T-helper 2 cell treated with Interferon-gamma antibody and Interleukin-4, amounts not matched to agents 5 μg/mL and 100 μg/mL, for 36 hours (primary cell): Measurements from ENCODE around the gene RYK.
"Not testable (repeated sequence)": the region's sequence is repeated elsewhere in the genome, so short reads cannot be mapped to it uniquely, and the experiment has no call there.

Experiments
- DNase-seq: peaks from one replicate; pipeline ENCODE4 v3.0.0; 2021; ENCODE audit warnings: low spot score
- H3K27ac Mint-ChIP-seq: one replicate; pipeline ENCODE4 v1.8.0; 2021; ENCODE audit warnings: mild to moderate bottlenecking, mixed read lengths
- H3K27me3 Mint-ChIP-seq: one replicate; pipeline ENCODE4 v1.8.0; 2021; ENCODE audit warnings: low read depth, mixed read lengths
- H3K36me3 Mint-ChIP-seq: one replicate; pipeline ENCODE4 v1.8.0; 2021; ENCODE audit warnings: low read depth, mixed read lengths
- H3K4me1 Mint-ChIP-seq: one replicate; pipeline ENCODE4 v1.8.0; 2021; ENCODE audit warnings: low read depth, mixed read lengths
- H3K4me3 Mint-ChIP-seq: one replicate; pipeline ENCODE4 v1.8.0; 2022; ENCODE audit warnings: mild to moderate bottlenecking, moderate library complexity, mixed read lengths
- H3K9me3 Mint-ChIP-seq: one replicate; pipeline ENCODE4 v1.8.0; 2021; ENCODE audit warnings: mixed read lengths

The RYK gene

GRCh38 chr3:134216851-134217250 lies 33.8 kb downstream of the RYK start:
- no peak overlapping the region for H3K27ac Mint-ChIP-seq
- H3K9me3 Mint-ChIP-seq: no peaks in the 10 kb centered on the region

GRCh38 chr3:134216191-134216764 lies 34.4 kb downstream of the RYK start:
- Mint-ChIP-seq H3K27me3 (peaks cover 2% of the 10 kb centered on the region), H3K27ac (no peak overlapping the region), H3K4me1 (peaks cover 6% of the 10 kb centered on the region), H3K9me3 (no peaks in the 10 kb centered on the region), H3K36me3 (no peaks in the 10 kb centered on the region), H3K4me3 (no peak overlapping the region)
- DNase-seq: no peak

More at GRCh38 chr3:134216851-134217250, 33.8 kb downstream of the RYK start:
- peaks cover 2% of the 10 kb centered on the region for H3K27me3 Mint-ChIP-seq
- no peak overlapping the region for H3K4me3 Mint-ChIP-seq
- DNase-seq: no peak
- no peaks in the 10 kb centered on the region for H3K36me3 Mint-ChIP-seq
- H3K4me1 Mint-ChIP-seq: peaks cover 6% of the 10 kb centered on the region

DNA sequence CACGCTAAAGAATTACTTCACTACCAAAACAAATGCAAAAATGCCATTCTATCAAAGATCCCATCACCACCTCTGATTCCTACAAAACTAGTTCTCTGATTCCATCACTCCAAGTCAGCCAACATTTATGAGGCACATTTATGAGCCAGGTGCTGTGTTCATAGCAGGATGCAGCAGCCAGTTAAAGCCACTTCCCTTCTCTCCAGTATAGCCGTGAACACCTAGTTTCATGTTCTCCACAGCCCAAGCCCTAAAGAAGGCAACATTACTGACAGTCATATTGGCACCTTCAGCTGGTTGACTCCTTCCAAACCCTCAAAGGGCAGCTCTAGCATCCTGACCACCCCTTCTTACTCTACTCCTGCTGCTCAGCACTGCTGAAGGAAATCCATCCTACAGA lies 36.4 kb downstream of the RYK start:
- no peak overlapping the region for H3K27ac Mint-ChIP-seq

GRCh38 chr3:134212967-134213665 lies 37.5 kb downstream of the RYK start:
- peak; percentile 69 for DNase-seq
- H3K9me3 Mint-ChIP-seq: no peaks in the 10 kb centered on the region
- no peak overlapping the region for H3K27ac Mint-ChIP-seq
- H3K36me3 Mint-ChIP-seq: no peaks in the 10 kb centered on the region
- H3K4me1 Mint-ChIP-seq: peaks cover 6% of the 10 kb centered on the region
- no peak overlapping the region for H3K4me3 Mint-ChIP-seq
- peaks cover 2% of the 10 kb centered on the region for H3K27me3 Mint-ChIP-seq

More for the DNA sequence above, 36.4 kb downstream of the RYK start:
- DNase-seq: no peak
- peaks cover 2% of the 10 kb centered on the region for H3K27me3 Mint-ChIP-seq
- H3K36me3 Mint-ChIP-seq: no peaks in the 10 kb centered on the region
- H3K9me3 Mint-ChIP-seq: no peaks in the 10 kb centered on the region
- no peak overlapping the region for H3K4me3 Mint-ChIP-seq
- peaks cover 6% of the 10 kb centered on the region for H3K4me1 Mint-ChIP-seq

DNA sequence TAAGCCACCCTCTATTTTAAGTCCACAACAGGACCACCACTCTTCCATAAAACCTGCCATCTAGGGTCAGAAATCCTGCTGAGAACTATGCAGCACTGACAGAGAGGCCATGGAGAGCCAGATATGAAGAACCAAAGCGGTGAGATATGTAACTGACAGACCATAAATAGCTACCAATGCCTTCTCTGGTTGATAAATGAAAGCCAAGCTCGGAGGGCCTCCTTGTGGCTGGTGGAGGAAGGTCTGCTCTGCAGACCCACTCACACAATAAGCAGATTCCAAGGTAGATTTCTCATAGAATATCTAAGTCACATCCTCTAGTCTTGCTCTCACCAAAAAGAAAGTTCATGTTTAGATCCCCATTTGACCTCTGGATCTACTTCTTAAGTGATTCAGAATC lies 38.9 kb downstream of the RYK start:
- Mint-ChIP-seq H3K27ac (no peak overlapping the region), H3K9me3 (no peaks in the 10 kb centered on the region), H3K27me3 (no peaks in the 10 kb centered on the region), H3K4me1 (peaks cover 6% of the 10 kb centered on the region), H3K4me3 (no peak overlapping the region), H3K36me3 (no peaks in the 10 kb centered on the region)
- no peak for DNase-seq

DNA sequence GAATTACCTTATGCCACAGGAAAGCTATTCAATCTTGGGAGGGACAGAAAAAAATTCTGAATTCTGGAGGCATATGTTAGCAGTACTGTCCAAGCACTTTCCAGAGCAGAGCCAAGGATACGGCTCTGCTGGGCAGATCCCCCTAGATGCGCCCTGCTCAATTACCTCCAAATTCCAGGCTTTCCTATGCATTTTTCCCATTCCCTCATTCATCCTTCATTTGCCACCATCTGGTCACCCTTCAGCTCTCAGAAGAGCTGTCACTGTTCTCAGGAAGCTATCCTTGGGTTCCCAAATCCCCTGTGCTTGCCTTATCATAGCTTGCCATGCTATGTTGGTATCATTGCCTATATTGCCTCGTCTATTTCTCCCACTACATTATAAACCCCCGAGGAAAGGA lies 45.2 kb downstream of the RYK start:
- no peak for DNase-seq
- Mint-ChIP-seq H3K9me3 (no peaks in the 10 kb centered on the region), H3K4me1 (no peaks in the 10 kb centered on the region), H3K27ac (no peak overlapping the region), H3K4me3 (no peak overlapping the region), H3K36me3 (no peaks in the 10 kb centered on the region), H3K27me3 (no peaks in the 10 kb centered on the region)

DNA sequence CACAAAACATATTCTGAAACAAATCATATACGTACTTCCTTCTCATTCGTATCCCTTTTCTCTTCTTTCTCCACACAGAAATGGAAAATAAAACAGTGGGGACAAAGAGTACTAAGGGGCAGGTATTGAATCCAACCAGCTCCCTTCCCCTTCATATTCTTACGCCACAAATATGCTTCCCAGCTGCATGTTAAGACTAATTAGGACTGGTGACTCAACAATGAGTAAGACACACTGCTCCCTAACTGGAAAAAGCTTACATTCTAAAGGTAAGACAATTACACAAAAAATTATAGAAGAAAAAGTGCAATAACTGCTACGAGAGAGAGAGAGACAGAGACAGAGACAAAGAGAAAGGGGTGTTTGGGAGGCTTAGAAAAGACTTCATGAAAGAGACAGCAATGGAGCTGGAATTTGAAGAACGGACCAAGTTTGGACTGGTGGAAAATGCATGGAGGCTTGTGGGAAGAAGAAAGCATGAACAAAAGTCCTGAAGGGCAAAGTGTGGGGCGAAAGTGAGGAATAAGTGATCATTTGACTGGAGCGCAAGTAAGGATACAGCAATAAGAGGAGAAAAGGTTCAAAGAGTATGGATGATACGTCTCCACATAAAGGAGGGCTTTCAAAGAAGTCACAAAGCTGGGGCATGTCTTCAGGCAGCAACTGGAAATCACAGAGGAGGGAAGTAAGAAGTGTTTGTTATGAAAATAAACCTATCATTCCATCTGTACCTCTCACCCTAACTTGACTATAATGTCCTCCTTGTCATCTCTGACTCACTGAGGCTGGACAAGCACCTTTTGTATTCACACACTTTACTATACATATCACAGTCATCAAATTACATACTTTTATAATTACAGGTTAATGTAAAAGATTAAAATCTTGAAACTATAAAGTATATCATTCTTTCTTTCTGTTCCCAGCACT lies 49.2 kb downstream of the RYK start:
- Mint-ChIP-seq H3K9me3 (no peaks in the 10 kb centered on the region), H3K36me3 (peaks cover 3% of the 10 kb centered on the region), H3K4me3 (no peak overlapping the region), H3K27ac (no peak overlapping the region), H3K4me1 (peaks cover 2% of the 10 kb centered on the region), H3K27me3 (no peaks in the 10 kb centered on the region)
- no peak for DNase-seq

GRCh38 chr3:134199880-134200279 lies 50.8 kb downstream of the RYK start:
- DNase-seq, H3K9me3 Mint-ChIP-seq, H3K4me1 Mint-ChIP-seq, H3K27me3 Mint-ChIP-seq, H3K27ac Mint-ChIP-seq, H3K4me3 Mint-ChIP-seq, H3K36me3 Mint-ChIP-seq: not testable (repeated sequence)

- H3K4me3 Mint-ChIP-seq: no peak overlapping the region
- H3K27ac Mint-ChIP-seq: no peak overlapping the region
- H3K27me3 Mint-ChIP-seq: no peaks in the 10 kb centered on the region
- peaks cover 3% of the 10 kb centered on the region for H3K36me3 Mint-ChIP-seq
- H3K4me1 Mint-ChIP-seq: peaks cover 2% of the 10 kb centered on the region
- H3K9me3 Mint-ChIP-seq: no peaks in the 10 kb centered on the region
- DNase-seq: no peak
These were observed 51.4 kb downstream of the RYK start for GRCh38 chr3:134199240-134199639.

- Mint-ChIP-seq H3K4me1 (peaks cover 2% of the 10 kb centered on the region), H3K27me3 (no peaks in the 10 kb centered on the region), H3K9me3 (no peaks in the 10 kb centered on the region), H3K4me3 (no peak overlapping the region), H3K27ac (no peak overlapping the region), H3K36me3 (peaks cover 3% of the 10 kb centered on the region)
- no peak for DNase-seq
These were observed 52.2 kb downstream of the RYK start for GRCh38 chr3:134198414-134198813.

GRCh38 chr3:134197681-134198261 lies 52.9 kb downstream of the RYK start:
- DNase-seq: peak; percentile 29

GRCh38 chr3:134194247-134194646 lies 56.4 kb downstream of the RYK start:
- H3K4me3 Mint-ChIP-seq: no peak overlapping the region
- H3K9me3 Mint-ChIP-seq: no peaks in the 10 kb centered on the region
- no peaks in the 10 kb centered on the region for H3K27me3 Mint-ChIP-seq
- no peaks in the 10 kb centered on the region for H3K36me3 Mint-ChIP-seq
- H3K4me1 Mint-ChIP-seq: peaks cover 2% of the 10 kb centered on the region
- H3K27ac Mint-ChIP-seq: no peak overlapping the region
- DNase-seq: no peak

More at GRCh38 chr3:134197681-134198261, 52.9 kb downstream of the RYK start:
- peaks cover 2% of the 10 kb centered on the region for H3K4me1 Mint-ChIP-seq
- H3K27ac Mint-ChIP-seq: no peak overlapping the region
- H3K9me3 Mint-ChIP-seq: no peaks in the 10 kb centered on the region
- peaks cover 3% of the 10 kb centered on the region for H3K36me3 Mint-ChIP-seq
- no peak overlapping the region for H3K4me3 Mint-ChIP-seq
- H3K27me3 Mint-ChIP-seq: no peaks in the 10 kb centered on the region

DNA sequence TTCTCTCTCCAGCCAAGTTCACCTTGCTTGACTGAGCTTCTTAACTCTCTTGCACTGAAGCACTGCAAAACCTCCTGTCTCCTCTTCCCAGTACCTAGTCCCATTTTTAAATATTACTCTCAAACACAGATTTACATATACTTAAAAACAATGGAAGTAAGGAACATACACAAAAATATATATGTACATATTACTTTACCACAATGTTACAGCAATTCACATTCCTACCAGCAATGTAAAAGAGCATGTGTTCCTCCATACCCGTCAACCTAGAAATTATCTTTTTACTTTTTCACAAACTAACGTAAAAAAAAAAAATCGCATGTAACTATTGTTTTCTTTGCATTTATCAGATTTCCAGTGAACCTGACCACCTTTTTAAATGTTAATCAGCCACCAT lies 60.4 kb downstream of the RYK start:
- H3K9me3 Mint-ChIP-seq: no peaks in the 10 kb centered on the region
- no peaks in the 10 kb centered on the region for H3K27me3 Mint-ChIP-seq
- no peak overlapping the region for H3K27ac Mint-ChIP-seq
- no peaks in the 10 kb centered on the region for H3K36me3 Mint-ChIP-seq
- DNase-seq: no peak
- no peaks in the 10 kb centered on the region for H3K4me1 Mint-ChIP-seq
- no peak overlapping the region for H3K4me3 Mint-ChIP-seq

GRCh38 chr3:134189849-134190248 lies 60.8 kb downstream of the RYK start:
- no peak for DNase-seq
- H3K4me1 Mint-ChIP-seq: no peaks in the 10 kb centered on the region
- H3K27me3 Mint-ChIP-seq: no peaks in the 10 kb centered on the region
- no peaks in the 10 kb centered on the region for H3K9me3 Mint-ChIP-seq
- no peak overlapping the region for H3K4me3 Mint-ChIP-seq
- no peaks in the 10 kb centered on the region for H3K36me3 Mint-ChIP-seq
- H3K27ac Mint-ChIP-seq: no peak overlapping the region
